ENCODE results near the gene TEX36. TPM values are rescaled to one million over a fixed set of nuclear protein-coding genes. Genes with fewer than 3 reads are reported as not detected.
"Not testable (repeated sequence)": the region's sequence is repeated elsewhere in the genome, so short reads cannot be mapped to it uniquely, and the experiment has no call there.

The TEX36 gene
- polyA plus RNA-seq, 1 donor: not detected

DNA sequence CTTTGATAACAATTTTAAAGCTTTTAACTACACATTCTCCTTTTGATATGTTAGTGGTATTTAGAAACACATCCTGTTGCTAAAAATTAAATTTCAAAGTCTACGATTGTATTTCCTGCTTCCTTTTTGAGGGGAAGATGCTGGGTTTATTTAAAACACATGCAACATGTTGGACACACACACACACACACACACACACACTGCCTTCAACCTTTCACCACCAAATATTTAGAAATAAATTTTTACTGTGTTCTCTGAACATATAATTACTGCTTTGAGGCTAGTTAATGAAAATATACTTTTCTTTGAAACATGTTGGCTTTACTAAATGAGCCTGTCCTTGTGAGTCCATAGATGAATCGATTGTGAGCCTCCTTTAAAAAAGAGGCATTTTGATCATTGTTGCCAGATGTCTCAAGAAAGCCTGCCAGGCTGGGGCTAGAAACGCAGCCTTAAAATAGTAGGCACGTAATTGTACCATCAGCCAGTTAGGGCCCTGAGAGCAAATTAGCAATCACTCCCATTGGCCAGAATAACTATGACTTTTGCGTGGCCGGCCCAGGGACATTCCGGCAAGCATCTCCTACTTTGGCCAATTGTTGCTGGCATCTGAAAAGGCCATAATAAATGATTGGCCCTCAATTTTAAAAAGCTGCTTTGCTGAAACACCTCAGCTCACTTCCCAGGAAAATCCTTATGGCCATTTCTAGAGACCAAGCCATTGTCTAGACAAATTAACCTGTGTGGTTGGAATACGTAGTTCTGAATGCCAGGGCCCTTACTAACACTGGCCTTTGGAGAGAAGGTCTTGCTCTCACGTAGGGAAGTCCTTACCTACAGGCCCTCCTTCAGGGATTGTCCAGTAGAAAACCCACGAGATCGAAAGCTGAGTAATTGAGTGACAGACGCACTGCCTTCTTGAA, 9.9 kb upstream of the TEX36 start:
- no peak for DNase-seq (ENCODE audit: low read depth)

DNA sequence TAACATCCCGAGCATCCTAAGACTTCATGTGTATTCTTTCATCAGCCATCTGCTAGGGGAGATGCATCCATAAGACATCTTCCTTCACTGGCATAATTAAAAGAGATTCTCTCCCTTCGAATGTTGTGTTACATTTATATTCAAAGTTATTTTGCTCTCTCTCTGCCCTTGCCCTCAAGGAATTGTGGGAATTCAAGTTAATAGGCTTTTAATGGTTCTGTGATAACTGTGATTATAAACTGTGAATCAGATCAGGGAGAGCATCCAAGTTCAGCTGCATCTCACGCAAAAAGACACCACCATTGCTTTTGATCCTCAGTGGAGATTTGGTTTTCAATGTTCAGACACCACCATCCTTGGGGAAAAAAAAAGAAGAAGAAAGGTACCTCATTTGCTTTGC, 9.2 kb upstream of the TEX36 start:
- no peak for DNase-seq (ENCODE audit: low read depth)

DNA sequence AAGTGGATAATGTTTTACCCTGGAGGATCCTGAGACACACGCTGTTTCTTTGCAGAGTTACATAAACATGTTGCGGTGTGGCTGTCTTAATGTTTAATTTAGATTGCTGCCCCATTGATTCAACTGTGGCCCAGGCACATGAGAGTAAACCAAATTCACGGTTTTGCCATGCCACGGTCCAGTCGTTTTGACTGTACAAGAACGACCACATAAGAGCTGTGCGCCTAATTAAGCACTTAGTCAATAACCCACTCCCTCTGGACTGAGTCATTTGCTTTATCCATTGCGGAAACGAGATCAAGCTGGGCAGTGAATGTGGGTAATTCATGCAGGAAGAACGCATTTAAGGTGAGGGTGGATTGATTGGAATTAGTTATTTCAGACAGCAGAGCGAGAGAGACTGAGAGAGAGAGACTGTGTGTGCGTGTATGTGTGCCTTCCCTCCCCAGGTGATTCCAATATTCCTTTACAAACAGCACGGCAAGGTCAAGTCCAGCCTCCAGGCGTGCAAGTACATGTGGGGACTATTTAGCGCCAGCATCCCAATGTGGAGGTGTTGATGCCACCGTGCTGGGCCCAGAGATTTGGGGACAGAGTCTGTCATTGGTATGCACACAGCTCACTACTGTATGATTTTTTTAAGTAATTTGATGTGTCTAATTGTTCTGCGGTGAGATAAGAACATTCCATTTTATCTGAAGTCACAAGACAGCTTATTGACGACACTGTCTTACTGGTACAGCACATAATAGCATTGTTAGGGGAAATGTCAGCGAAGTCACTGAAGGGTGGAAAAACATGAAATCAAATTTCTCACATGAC, 8.4 kb upstream of the TEX36 start:
- DNase-seq (ENCODE audit: low read depth): no peak

DNA sequence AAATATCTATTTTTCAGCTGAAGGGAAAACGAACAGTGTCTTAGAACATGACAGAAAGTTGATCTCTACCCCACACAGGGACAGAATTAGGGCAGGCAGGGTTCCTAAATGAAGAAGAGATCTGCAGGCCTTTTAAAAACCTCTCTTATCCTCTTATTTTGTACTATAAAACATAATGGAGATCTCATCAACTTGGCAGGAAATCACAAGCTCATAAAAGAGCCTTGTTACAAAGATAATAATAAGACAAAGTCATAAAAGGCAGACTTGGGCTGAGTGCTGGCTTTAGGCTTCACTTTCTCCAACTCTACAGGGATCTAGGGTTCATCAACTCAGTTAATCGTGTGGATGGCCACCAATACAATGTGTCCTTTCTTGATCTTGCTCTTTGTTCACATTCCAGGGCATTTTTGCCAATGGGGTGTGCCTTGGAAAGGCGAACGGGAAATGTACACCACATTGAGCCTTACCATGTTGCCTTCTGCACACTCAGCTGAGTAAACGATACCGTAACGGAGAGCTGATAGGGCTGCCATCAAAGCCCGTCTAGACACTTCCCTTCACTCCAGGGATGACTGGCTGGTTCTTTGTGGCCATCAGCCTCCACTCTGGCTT, 7.1 kb upstream of the TEX36 start:
- DNase-seq (ENCODE audit: low read depth): no peak

DNA sequence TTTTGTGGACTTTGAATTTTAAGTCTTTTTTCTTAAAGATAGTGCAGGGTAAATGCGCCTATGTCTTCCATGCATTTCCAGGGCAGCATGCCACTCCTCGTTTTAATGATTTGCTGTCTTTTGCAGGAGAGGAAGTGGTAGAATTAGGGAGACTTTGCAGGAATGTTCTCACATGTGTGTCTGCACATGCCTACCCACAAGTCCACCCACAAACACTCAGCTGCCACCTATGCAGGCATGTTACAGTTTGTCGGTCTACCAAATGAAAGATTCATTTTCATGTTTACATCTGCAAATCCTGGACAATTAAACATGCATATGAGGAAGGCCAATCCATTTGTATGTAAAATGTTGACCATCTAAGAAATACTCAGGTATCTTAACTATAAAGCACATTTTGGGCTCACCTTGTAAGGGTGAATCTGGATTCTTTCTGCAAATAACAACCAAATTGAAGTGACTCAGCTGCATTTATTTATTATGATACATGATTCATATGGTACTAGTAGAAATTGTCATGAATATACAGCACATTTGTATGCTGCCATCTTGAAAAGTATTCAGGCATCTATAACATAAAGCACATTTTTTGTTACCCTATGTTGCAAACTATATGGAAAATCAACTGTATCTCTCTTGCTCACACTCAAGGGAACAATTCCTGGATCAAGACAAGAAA, 4.7 kb upstream of the TEX36 start:
- no peak for DNase-seq (ENCODE audit: low read depth)

DNA sequence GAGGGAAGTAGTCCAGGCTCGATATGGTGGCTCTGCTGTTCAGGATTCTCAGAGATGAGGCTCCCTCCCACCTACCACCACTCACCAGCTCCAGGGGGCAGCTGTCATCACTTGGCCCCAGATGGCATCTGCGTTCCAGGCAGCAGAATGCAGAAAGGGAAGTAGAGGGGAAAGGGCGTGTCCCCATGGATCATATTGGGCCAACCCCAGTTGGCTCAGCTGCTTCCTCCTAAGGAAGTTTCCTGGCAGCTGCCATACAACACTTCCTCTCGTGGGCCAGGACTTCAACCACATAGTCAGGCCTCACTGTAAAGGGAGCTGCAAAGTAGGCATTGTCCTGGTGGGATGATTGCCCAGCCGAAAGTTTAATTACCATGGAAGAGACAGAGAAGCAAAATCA, 1.6 kb upstream of the TEX36 start:
- DNase-seq (ENCODE audit: low read depth): no peak

DNA sequence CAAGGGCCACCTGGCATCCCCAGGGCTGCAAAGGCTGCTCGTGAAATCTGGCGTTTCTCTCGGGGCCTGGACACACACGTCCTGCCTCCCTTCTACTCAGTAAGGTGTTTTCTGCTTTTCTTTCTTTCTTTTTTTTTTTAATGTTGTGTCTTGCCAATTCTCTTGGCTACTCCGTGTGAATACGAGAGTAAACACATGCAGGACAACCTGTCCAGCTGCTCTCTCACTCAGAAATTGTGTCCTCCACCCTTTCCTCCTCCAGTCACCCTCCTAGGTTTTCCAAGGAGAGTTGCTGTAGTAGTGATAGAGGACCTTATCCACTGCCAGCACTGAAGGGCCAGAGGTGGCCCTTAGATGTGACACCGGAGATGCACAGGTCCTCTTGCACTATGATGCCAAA, 858 bp upstream of the TEX36 start:
- DNase-seq (ENCODE audit: low read depth): no peak

DNA sequence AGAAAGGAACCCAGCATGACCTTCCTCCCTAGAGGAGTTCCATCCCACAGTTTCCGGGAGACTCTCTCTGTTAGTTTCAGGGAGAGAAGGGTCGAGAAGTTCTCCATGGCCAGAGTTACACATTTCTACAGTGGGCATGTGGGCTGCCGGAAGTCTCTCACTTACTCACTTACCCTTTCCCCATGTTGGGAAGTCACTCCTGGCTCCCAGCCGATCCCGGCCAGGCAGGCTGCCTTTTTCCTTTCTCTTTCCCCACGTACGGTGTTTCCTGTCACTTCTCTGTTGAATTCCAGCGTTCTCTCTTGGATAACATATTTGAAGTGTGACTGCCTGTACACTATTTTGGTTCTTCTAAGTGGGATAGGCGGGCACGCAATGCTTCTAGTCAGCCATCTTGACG, 3.5 kb downstream of the TEX36 start:
- DNase-seq (ENCODE audit: low read depth): no peak

DNA sequence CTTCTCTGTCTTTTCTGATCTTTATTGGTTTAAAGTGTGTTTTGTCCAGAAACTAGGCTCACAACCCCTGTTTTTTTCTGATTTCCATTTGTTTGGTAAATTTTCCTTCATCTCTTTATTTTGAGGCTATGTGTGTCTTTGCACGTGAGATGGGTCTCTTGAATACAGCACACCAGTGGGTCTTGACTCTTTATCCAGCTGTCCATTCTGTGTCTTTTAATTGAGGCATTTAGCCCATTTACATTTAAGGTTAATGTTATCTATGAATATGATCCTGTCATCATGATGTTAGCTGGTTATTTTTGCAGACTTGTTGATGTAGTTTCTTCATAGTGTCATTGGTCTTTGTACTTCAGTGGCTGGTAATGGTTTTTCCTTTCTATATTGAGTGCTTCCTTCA, 10.1 kb downstream of the TEX36 start:
- no peak for DNase-seq (ENCODE audit: low read depth)

DNA sequence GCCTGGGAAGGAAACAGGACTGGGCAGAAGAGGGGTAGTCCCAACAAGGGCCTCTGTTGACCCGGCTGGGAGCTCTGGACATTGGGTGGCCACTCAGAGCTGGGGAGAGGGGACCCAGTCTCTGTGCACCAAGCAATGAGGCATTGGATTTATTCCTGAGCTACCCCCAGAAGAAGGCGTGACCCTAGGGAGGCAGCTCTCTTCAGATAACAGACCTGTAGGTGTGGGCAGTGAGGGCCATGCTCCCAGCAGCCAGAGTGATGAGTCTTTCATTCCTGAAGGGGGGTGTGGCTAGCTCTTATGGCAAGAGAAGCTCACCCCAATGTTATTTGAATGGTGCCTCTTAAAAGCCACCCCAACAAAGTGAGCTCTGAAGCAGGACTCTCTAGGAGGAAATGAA, 20.4 kb downstream of the TEX36 start:
- DNase-seq (ENCODE audit: low read depth): no peak

DNA sequence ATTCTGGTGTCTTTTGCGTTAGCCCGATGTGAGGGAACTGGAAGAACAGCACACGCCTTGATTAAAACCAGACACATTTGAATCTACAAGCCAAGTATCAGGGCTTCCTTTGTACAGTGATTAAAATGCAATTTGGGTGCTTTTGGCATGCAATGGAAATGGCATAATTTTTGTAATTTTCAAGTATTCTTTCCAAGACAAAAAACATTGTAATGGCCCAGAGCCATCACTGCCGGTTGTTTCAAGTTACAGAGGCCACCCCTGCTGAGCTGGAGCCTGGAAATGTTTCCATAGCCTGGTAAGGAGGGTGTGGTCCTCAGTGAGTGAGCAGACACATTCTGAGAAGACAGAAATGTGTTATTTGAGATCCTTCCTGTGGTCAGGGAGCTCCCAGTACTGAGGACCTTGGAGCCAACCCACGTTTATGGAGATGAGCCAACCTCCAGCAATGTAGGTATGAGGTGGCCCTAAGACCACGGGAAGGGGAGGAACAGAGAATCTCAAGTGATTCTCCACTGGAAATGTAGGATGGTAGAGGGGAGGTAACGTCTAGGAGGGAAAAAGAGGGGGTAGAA, 20.9 kb downstream of the TEX36 start:
- no peak for DNase-seq (ENCODE audit: low read depth)

DNA sequence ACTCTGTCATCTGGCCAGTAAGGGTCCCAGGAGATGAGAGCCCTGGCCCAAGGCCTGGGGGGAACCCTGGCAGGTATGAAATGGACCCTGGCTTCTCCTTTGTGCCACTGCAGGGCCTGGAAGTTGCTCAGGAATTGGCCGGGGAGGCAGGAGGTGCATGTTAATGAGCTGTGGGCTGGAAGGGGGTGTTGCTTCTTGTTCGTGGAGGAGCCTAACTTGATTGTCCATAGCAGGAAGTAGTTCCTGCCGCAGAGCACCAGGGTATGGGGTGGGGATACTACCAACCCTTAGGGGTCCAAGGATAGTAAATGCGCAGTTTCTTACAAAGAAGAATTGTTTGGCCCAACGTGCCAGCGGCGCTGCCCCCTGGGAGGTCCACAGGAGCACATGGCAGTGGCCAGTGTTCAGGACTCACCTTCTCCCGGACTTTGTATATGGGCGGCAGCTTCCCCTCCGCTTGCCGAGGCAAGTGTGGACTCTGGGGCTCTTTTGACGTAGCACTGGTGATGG, 21.5 kb downstream of the TEX36 start:
- no peak for DNase-seq (ENCODE audit: low read depth)

DNA sequence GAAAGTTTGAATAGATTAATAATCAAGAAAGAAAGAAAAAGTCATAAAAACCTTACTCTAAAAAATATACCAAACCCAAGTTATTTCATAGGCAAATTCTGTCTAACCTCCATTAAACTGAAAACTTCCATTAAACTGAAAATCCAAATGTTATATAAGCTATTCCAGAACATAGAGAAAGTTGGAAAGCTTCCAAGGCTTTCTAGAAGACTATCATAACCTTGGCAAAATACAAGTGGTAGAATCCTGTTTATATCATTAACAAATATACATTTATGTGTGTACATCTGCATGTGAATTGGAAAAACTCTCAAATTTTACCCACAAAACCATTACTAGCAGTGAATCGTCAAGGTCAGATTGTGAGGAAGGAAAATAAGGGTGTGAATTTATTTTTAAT, 23.9 kb downstream of the TEX36 start:
- no peak for DNase-seq (ENCODE audit: low read depth)

DNA sequence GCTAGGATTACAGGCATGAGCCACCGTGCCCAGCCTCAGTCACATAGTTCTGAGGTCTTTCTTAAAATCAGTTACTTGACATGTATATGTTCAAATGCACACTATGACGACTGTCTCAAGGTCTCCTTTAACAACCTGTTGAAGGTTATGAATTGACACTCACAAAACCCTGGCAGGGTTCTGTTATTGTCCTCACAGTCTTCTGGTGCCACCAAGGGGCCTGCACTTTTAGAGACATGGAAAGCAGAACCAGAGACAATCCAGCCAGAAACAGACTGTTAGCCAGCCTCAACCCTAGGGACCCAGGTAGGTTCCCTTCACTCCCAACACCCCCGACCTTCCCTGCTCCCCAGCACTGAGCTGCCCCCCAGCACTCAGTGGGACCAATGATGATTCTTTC, 26.4 kb downstream of the TEX36 start:
- no peak for DNase-seq (ENCODE audit: low read depth)

DNA sequence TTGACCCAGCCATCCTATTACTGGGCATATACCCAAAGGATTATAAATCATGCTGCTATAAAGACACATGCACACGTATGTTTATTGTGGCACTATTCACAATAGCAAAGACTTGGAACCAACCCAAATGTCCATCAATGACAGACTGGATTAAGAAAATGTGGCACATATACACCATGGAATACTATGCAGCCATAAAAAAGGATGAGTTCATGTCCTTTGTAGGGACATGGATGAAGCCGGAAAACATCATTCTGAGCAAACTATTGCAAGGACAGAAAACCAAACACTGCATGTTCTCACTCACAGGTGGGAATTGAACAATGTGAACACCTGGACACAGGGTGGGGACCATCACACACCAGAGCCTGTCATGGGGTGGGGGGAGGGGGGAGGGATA, 29.9 kb downstream of the TEX36 start:
- not testable (repeated sequence) for DNase-seq (ENCODE audit: low read depth)

DNA sequence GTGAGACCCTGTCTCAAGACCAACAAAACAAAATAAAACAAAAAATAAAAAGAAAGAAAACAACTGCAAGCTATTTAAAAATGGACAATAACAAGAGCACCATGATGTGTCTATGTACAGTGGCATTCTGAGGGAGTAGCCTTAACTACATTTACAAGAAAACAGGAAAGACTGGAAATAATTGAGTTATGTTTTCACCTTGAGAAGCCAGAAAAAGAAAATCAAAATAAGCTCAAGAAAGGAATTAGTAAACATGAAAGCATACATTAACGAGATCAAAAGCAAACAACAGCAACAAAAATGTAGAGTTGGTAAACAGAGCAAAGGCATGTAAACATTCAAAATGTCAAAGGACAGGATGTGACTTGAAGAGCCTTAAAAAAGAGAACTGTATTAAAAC, 36.7 kb downstream of the TEX36 start:
- DNase-seq (ENCODE audit: low read depth): no peak

DNA sequence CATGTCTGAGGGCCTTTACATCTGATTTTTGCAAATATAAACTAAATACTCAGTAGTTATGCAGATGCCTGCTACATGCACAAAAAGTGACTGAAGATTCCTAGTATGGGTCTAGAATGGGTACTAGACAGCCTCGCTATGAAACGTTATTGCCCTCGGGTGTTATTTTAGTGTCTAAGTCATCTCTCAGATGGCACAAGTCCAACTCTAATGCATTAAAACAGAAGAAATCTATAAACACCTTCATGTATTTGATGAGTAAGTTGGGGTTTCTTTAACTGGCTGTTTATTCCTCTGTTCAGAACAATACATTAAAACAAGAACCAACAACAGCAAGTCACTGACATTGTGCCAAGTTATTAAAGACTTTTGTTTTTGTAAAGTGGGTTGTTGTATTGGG, 41.6 kb downstream of the TEX36 start:
- no peak for DNase-seq (ENCODE audit: low read depth)

DNA sequence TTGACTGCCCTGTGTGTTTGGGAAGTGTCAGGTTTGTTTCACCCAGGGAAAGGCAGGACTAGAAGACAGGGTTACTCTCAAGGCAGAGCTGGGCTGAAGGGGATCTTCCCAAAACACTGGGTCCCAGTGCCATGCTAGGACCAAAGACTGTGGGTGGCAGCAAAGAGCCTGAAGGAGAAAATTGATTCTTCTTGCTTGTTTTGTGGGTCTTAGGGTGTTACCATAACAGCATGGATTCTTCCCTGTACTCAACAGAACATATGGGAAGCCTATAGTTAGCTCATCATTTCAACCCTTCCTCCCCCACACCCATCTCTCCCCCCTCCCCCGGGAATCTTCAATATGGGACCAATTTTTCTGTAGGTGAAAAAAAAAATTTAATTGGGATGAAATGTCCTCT, 42.3 kb downstream of the TEX36 start:
- DNase-seq (ENCODE audit: low read depth): no peak

DNA sequence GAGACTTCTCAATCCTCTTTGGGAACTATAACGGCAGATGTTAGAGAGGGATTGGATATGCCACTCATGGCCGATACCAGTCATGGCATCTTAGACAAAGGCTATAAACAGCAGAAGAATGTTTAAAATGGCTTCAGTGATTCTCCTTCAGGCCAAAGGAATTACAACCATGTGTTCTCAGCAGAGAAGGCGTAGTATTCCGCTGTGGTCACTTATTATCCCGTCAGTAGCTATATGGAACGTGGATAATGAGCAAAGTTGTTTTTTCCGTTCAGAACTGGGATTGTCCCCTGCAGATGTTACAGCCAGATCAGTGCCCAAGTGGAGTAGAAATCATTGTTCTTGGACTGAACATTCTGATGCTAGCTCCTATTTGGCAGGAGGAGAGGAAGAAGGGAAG, 43.1 kb downstream of the TEX36 start:
- no peak for DNase-seq (ENCODE audit: low read depth)

DNA sequence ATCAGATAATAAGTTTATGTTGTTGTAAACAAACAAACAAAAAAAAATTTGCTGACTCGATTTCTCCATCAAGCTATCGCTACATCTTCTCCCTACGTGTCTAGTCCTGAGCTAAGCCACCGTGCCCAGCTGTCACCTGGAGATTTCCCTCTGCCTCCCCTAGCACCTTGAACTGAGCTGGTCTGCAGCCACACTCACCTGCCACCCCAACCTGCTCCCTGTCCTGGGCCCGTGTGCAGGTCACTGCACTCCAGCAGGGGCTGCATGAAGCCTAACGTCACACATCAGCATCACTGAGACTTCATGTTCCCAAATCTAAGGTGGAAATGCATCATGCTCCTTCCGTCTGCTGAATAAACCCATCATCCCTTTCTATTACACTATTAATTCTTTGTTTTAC, 44.4 kb downstream of the TEX36 start:
- no peak for DNase-seq (ENCODE audit: low read depth)

DNA sequence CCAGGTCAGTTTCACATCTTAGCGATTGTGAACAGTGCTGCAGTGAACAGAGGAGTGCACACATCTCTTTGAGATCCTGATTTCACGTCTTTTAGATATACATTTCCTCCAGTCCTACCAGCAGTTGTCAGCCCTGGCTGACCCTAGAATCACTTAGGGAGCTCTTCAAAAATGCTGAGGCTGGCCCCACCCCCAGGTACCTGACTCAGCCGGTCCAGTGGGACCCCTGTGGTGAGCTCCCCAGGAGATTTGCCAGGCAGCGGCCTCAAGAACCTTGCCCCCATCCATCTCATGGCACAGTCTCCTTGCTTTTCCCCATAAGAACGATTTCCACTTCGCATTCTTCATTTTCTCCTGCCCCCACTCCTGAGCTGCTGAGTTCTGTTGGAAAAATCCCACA, 45.5 kb downstream of the TEX36 start:
- no peak for DNase-seq (ENCODE audit: low read depth)

Measured in forelimb muscle (tissue), 1 donor.